CD4-positive, alpha-beta T cell (primary cell): ENCODE measurements around the gene MED15. TPM values are rescaled to one million over a fixed set of nuclear protein-coding genes. Genes with fewer than 3 reads are reported as not detected.

ENCODE experiments used
- ATAC-seq: fragments of 200-7000 bp; cut with Tn5 transposase; one replicate; pipeline ENCODE4 v1.10.0; 2022; ENCODE audit warnings: mild to moderate bottlenecking; ENCODE audit not compliant: poor library complexity
- CTCF ChIA-PET: fragments of 350-600 bp; sonication (Branson Sonifier 250); formaldehyde crosslinking; loops from one replicate; lab custom pipeline; 2021; ENCODE audit warnings: antibody characterized with exemption, inconsistent platforms; lab: Charles Lee
- POLR2A ChIA-PET: fragments of 350-600 bp; sonication (Branson Sonifier 250); formaldehyde crosslinking; loops from one replicate; lab custom pipeline; 2021; ENCODE audit warnings: antibody characterized with exemption, inconsistent platforms; lab: Charles Lee
- DNase-seq, 14 experiments: peaks; one replicate each; pipeline ENCODE4 v3.0.0-alpha.2; 2013 to 2020; ENCODE audit warnings: mixed read lengths in 2 of 14
- H3K27ac ChIP-seq, 2 donors: one replicate each; pipeline versions ENCODE4 v1.5.1 to v1.7.0; 2013; ENCODE audit warnings: low read length in 2 of 2, low read depth in 1 of 2, mild to moderate bottlenecking in 1 of 2
- H3K27me3 ChIP-seq, 2 experiments: 1 replicate in 1 of 2; 2 replicates in 1 of 2; pipeline versions ENCODE4 v1.6.1 to v1.7.0; 2013; ENCODE audit warnings: low read length in 2 of 2, control low read depth in 1 of 2, mild to moderate bottlenecking in 1 of 2, moderate library complexity in 1 of 2; ENCODE audit not compliant: insufficient read depth in 2 of 2, control insufficient read depth in 1 of 2
- H3K36me3 ChIP-seq: one replicate; pipeline ENCODE4 v1.6.1; 2013; ENCODE audit warnings: low read length, control low read depth; ENCODE audit not compliant: insufficient read depth
- H3K4me1 ChIP-seq: one replicate; pipeline ENCODE4 v1.6.1; 2013; ENCODE audit warnings: low read length, control low read depth; ENCODE audit not compliant: insufficient read depth
- H3K4me3 ChIP-seq: one replicate; pipeline ENCODE4 v1.5.1; 2013; ENCODE audit warnings: mild to moderate bottlenecking, low read length, moderate library complexity
- H3K9me3 ChIP-seq, 2 experiments: 1 replicate in 1 of 2; 2 replicates in 1 of 2; pipeline versions ENCODE4 v1.6.1 to v1.7.0; 2013; ENCODE audit warnings: low read length in 2 of 2, mild to moderate bottlenecking in 2 of 2, control low read depth in 1 of 2, moderate library complexity in 1 of 2; ENCODE audit not compliant: control insufficient read depth in 1 of 2, insufficient read depth in 1 of 2
- H3K27ac Mint-ChIP-seq: one replicate; pipeline ENCODE4 v1.8.0; 2020; ENCODE audit warnings: mixed read lengths
- H3K27me3 Mint-ChIP-seq: one replicate; pipeline ENCODE4 v1.8.0; 2021; ENCODE audit warnings: mixed read lengths
- H3K36me3 Mint-ChIP-seq: one replicate; pipeline ENCODE4 v1.8.0; 2021; ENCODE audit warnings: low read depth, mixed read lengths
- H3K4me1 Mint-ChIP-seq: one replicate; pipeline ENCODE4 v1.8.0; 2021; ENCODE audit warnings: low read depth, mixed read lengths
- H3K4me3 Mint-ChIP-seq: one replicate; pipeline ENCODE4 v1.8.0; 2020; ENCODE audit warnings: mild to moderate bottlenecking, mixed read lengths
- H3K9me3 Mint-ChIP-seq: one replicate; pipeline ENCODE4 v1.8.0; 2020; ENCODE audit warnings: mixed read lengths
- intact Hi-C, 2 experiments: fragments of 100-400 bp; cut with DNase I in 1 of 2; cut with micrococcal nuclease in 1 of 2; formaldehyde crosslinking; loops; one replicate each; pipeline versions ENCODE4 v1.15.1 to v1.9.0; 2023 to 2025; cut with DNase I, micrococcal nuclease
- total RNA-seq, 174 experiments: library from RNA in 2 of 174; stranded (reverse) in 2 of 174; gene quantifications; one replicate each; pipeline ENCODE4 v1.2.3 and lab custom pipeline; 2021 to 2026
- TF ChIP-seq, protein P1 (sequence below): fragments of 200-600 bp; IDR thresholded peaks from one replicate; pipeline ENCODE4 v1.8.0; 2022; ENCODE audit warnings: antibody characterized with exemption, mild to moderate bottlenecking

MED15 gene
- total RNA-seq, 2 experiments from 2014 or later: 181 to 191 TPM

DNA sequence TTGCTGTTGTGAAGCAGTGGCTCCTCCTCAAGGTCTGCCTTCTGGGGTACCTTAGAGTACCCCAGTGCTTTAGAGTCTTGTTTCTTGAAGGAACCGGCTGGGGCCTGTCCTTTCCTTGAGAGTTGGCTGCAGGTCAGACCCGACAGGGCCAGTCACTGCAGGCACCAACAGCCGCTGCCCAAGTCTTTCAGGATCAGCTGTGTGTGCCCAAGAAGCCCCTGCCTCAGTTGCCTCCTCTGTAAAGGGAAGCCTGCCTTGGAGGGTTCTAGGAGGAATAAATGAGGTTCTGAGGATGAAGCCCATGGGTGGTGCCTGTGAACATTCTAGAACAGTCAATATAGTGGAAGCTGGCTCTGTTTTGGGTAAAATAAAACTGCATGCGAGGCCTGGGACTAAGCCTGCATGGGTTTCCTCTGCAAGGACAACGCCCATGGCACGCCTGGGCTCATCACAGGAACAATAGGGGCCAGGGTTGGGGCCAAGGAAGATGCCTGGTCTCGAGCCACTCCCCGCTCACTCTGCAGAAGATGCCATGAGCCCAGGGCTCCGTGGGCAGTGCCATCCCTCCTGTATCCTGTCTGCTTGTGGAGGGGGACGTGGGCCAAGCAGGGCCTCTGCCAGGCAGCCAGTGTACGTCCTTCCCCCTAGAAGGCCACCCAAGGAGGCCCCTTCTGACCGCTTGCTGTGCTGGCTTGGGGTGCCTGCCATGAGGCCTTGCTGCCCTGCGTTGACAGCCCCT, 81.6 kb downstream of the MED15 start:
- peaks cover 35% of the 10 kb centered on the region for H3K36me3 Mint-ChIP-seq
- no peak overlapping the region for H3K4me3 Mint-ChIP-seq
- ATAC-seq (no peak), DNase-seq (peak in 1 of 14 experiments; percentile 7)
- intact Hi-C loops: no loop called here
- TF ChIP-seq, protein P1, sequence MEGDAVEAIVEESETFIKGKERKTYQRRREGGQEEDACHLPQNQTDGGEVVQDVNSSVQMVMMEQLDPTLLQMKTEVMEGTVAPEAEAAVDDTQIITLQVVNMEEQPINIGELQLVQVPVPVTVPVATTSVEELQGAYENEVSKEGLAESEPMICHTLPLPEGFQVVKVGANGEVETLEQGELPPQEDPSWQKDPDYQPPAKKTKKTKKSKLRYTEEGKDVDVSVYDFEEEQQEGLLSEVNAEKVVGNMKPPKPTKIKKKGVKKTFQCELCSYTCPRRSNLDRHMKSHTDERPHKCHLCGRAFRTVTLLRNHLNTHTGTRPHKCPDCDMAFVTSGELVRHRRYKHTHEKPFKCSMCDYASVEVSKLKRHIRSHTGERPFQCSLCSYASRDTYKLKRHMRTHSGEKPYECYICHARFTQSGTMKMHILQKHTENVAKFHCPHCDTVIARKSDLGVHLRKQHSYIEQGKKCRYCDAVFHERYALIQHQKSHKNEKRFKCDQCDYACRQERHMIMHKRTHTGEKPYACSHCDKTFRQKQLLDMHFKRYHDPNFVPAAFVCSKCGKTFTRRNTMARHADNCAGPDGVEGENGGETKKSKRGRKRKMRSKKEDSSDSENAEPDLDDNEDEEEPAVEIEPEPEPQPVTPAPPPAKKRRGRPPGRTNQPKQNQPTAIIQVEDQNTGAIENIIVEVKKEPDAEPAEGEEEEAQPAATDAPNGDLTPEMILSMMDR: no peak
- H3K27me3 Mint-ChIP-seq: no peaks in the 10 kb centered on the region
- no peaks in the 10 kb centered on the region for H3K4me1 Mint-ChIP-seq
- H3K27ac Mint-ChIP-seq: peak overlapping the region; percentile 7
- H3K9me3 Mint-ChIP-seq: no peaks in the 10 kb centered on the region
- H3K27ac ChIP-seq: no peak overlapping the region
- no peaks in the 10 kb centered on the region for H3K27me3 ChIP-seq
- POLR2A ChIA-PET: interaction anchor here (0.9 to 2.2 kb wide), 2 partner anchors 15 to 32 kb away, joined by 3 to 5 read pairs; no protein-coding TSS in a partner anchor
- CTCF ChIA-PET: no interaction called here
- no peaks in the 10 kb centered on the region for H3K9me3 ChIP-seq
- no peak overlapping the region for H3K4me3 ChIP-seq
- H3K4me1 ChIP-seq: peaks cover 15% of the 10 kb centered on the region
- H3K36me3 ChIP-seq: peaks cover 39% of the 10 kb centered on the region

DNA sequence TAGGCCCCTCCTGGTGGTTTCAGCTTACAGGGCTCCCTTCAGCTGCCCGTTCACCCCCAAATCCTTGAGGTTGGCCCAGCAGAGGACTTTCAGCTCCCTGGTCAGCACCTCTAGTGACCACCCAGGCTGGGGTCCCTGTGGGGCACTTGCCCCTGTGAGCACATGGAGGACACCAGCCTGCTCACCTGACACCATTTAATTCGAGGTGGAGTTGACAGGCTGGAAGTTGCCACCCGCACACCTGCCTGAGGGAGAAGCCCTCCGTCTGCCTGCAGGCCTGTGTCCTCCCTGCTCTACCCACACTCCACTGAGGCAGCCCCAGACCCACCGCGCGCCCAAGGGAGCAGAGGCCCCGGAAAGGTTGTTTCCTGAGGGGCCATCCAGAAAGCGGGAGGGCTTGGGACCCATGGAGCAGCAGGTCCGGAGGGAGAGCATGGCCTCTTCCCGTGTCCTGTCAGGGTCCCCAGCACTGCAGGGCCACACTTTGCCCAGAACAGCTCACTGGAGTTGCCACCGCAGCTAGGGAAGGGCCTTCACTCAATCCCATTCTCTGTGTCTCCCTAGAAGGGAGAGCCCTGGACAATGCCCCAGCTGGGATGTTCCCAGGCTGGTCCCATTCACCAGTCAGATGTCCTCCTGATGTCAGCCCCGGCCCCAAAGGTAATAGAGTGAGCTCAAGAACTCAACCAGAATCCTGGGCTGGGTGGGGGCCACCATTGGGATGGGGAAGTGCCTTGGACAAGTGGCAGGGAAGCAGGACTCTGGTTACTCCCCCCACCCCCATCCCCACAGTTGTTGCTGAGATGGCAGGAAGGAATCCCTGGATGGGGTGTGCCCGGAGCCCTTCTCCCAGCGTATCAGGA, 82.4 kb downstream of the MED15 start:
- TF ChIP-seq, protein P1: no peak
- ATAC-seq (no peak), DNase-seq (peak in 1 of 14 experiments; percentile 12)
- H3K9me3 Mint-ChIP-seq: no peaks in the 10 kb centered on the region
- no peak overlapping the region for H3K27ac Mint-ChIP-seq
- no peak overlapping the region for H3K27ac ChIP-seq
- POLR2A ChIA-PET: interaction anchor here (1.3 to 2.2 kb wide), 2 partner anchors 23 to 32 kb away, joined by 5 read pairs; no protein-coding TSS in a partner anchor
- CTCF ChIA-PET: interaction anchor here (0.9 to 1.6 kb wide), 3 partner anchors 16 to 106 kb away, joined by 3 to 6 read pairs (median 5); no protein-coding TSS in a partner anchor
- H3K4me3 ChIP-seq: no peak overlapping the region
- no peaks in the 10 kb centered on the region for H3K27me3 ChIP-seq
- no peak overlapping the region for H3K4me3 Mint-ChIP-seq
- H3K36me3 ChIP-seq: peaks cover 30% of the 10 kb centered on the region
- intact Hi-C loops: no loop called here
- no peaks in the 10 kb centered on the region for H3K4me1 Mint-ChIP-seq
- no peaks in the 10 kb centered on the region for H3K9me3 ChIP-seq
- H3K27me3 Mint-ChIP-seq: no peaks in the 10 kb centered on the region
- peaks cover 27% of the 10 kb centered on the region for H3K36me3 Mint-ChIP-seq
- H3K4me1 ChIP-seq: peaks cover 15% of the 10 kb centered on the region

DNA sequence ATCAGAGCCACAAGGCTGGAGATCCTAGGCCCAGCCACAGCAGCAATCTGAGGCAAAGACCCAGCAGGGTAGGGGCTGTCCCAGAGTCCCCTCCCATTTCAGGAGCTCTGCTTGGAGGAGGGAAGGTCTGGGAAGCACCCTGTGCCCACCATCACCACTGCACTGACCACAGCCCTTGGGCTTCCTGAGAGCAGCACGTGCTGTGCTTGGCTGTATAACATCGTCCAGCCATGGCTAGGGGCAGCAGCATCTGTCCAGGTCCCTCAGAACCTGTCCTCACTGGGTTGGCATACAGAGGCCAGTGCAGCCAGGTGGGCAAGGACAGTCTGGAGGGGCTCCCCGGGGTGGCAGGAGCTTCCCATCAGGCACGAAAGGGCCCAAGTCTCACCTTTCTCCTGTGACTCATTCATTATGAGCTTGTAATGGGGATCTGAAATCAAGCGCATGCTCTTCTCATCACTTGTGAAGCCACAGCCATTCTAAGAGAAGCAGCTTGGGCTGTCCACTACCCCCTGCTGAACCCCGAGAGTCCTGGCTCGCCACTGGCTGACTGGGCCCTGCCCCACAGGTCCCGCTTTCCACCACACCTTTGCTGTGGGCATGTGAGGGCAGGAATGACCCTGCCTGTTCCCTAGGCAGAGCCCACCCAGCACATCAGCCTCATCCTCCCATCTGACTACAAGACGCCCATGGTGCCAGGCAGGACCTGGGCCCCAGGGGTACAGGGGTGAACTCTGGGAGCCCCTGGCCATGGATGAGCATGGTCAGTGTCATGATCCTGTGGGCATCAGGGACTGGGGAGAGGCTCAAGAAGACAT, 83.3 kb downstream of the MED15 start:
- ATAC-seq (no peak), DNase-seq (peak in 1 of 14 experiments; percentile 30)
- H3K27ac Mint-ChIP-seq: peak overlapping the region; percentile 36
- CTCF ChIA-PET: interaction anchor here (0.9 to 1.6 kb wide), 3 partner anchors 15 to 107 kb away, joined by 3 to 6 read pairs (median 5); no protein-coding TSS in a partner anchor
- H3K4me3 ChIP-seq: no peak overlapping the region
- H3K27me3 ChIP-seq: no peaks in the 10 kb centered on the region
- no peak overlapping the region for H3K27ac ChIP-seq
- no peaks in the 10 kb centered on the region for H3K4me1 Mint-ChIP-seq
- intact Hi-C loops: no loop called here
- no peaks in the 10 kb centered on the region for H3K9me3 ChIP-seq
- peaks cover 15% of the 10 kb centered on the region for H3K4me1 ChIP-seq
- H3K4me3 Mint-ChIP-seq: no peak overlapping the region
- H3K36me3 ChIP-seq: peaks cover 22% of the 10 kb centered on the region
- POLR2A ChIA-PET: interaction anchor here (1.3 kb wide), 1 partner anchor 24 kb away, joined by 5 read pairs; no protein-coding TSS in a partner anchor
- peaks cover 19% of the 10 kb centered on the region for H3K36me3 Mint-ChIP-seq
- H3K9me3 Mint-ChIP-seq: no peaks in the 10 kb centered on the region
- H3K27me3 Mint-ChIP-seq: no peaks in the 10 kb centered on the region
- TF ChIP-seq, protein P1: no peak
